CD4-positive, alpha-beta T cell (primary cell): ENCODE data around the gene VSNL1. TPM values are rescaled to one million over a fixed set of nuclear protein-coding genes. Genes with fewer than 3 reads are reported as not detected.

ENCODE experiments used
- ATAC-seq: fragments of 200-7000 bp; cut with Tn5 transposase; one replicate; pipeline ENCODE4 v1.10.0; 2022; ENCODE audit warnings: mild to moderate bottlenecking; ENCODE audit not compliant: poor library complexity
- CTCF ChIA-PET: fragments of 350-600 bp; sonication (Branson Sonifier 250); formaldehyde crosslinking; loops from one replicate; lab custom pipeline; 2021; ENCODE audit warnings: antibody characterized with exemption, inconsistent platforms; lab: Charles Lee
- POLR2A ChIA-PET: fragments of 350-600 bp; sonication (Branson Sonifier 250); formaldehyde crosslinking; loops from one replicate; lab custom pipeline; 2021; ENCODE audit warnings: antibody characterized with exemption, inconsistent platforms; lab: Charles Lee
- DNase-seq, 14 experiments: peaks; one replicate each; pipeline ENCODE4 v3.0.0-alpha.2; 2013 to 2020; ENCODE audit warnings: mixed read lengths in 2 of 14
- H3K27ac ChIP-seq, 2 donors: one replicate each; pipeline versions ENCODE4 v1.5.1 to v1.7.0; 2013; ENCODE audit warnings: low read length in 2 of 2, low read depth in 1 of 2, mild to moderate bottlenecking in 1 of 2
- H3K27me3 ChIP-seq, 2 experiments: 1 replicate in 1 of 2; 2 replicates in 1 of 2; pipeline versions ENCODE4 v1.6.1 to v1.7.0; 2013; ENCODE audit warnings: low read length in 2 of 2, control low read depth in 1 of 2, mild to moderate bottlenecking in 1 of 2, moderate library complexity in 1 of 2; ENCODE audit not compliant: insufficient read depth in 2 of 2, control insufficient read depth in 1 of 2
- H3K36me3 ChIP-seq: one replicate; pipeline ENCODE4 v1.6.1; 2013; ENCODE audit warnings: low read length, control low read depth; ENCODE audit not compliant: insufficient read depth
- H3K4me1 ChIP-seq: one replicate; pipeline ENCODE4 v1.6.1; 2013; ENCODE audit warnings: low read length, control low read depth; ENCODE audit not compliant: insufficient read depth
- H3K4me3 ChIP-seq: one replicate; pipeline ENCODE4 v1.5.1; 2013; ENCODE audit warnings: mild to moderate bottlenecking, low read length, moderate library complexity
- H3K9me3 ChIP-seq, 2 experiments: 1 replicate in 1 of 2; 2 replicates in 1 of 2; pipeline versions ENCODE4 v1.6.1 to v1.7.0; 2013; ENCODE audit warnings: low read length in 2 of 2, mild to moderate bottlenecking in 2 of 2, control low read depth in 1 of 2, moderate library complexity in 1 of 2; ENCODE audit not compliant: control insufficient read depth in 1 of 2, insufficient read depth in 1 of 2
- H3K27ac Mint-ChIP-seq: one replicate; pipeline ENCODE4 v1.8.0; 2020; ENCODE audit warnings: mixed read lengths
- H3K27me3 Mint-ChIP-seq: one replicate; pipeline ENCODE4 v1.8.0; 2021; ENCODE audit warnings: mixed read lengths
- H3K36me3 Mint-ChIP-seq: one replicate; pipeline ENCODE4 v1.8.0; 2021; ENCODE audit warnings: low read depth, mixed read lengths
- H3K4me1 Mint-ChIP-seq: one replicate; pipeline ENCODE4 v1.8.0; 2021; ENCODE audit warnings: low read depth, mixed read lengths
- H3K4me3 Mint-ChIP-seq: one replicate; pipeline ENCODE4 v1.8.0; 2020; ENCODE audit warnings: mild to moderate bottlenecking, mixed read lengths
- H3K9me3 Mint-ChIP-seq: one replicate; pipeline ENCODE4 v1.8.0; 2020; ENCODE audit warnings: mixed read lengths
- intact Hi-C, 2 experiments: fragments of 100-400 bp; cut with DNase I in 1 of 2; cut with micrococcal nuclease in 1 of 2; formaldehyde crosslinking; loops; one replicate each; pipeline versions ENCODE4 v1.15.1 to v1.9.0; 2023 to 2025; cut with DNase I, micrococcal nuclease
- total RNA-seq, 174 experiments: library from RNA in 2 of 174; stranded (reverse) in 2 of 174; gene quantifications; one replicate each; pipeline ENCODE4 v1.2.3 and lab custom pipeline; 2021 to 2026
- TF ChIP-seq, protein P1 (sequence below): fragments of 200-600 bp; IDR thresholded peaks from one replicate; pipeline ENCODE4 v1.8.0; 2022; ENCODE audit warnings: antibody characterized with exemption, mild to moderate bottlenecking

The VSNL1 gene
- total RNA-seq, 2 experiments from 2014 or later = not detected

GRCh38 chr2:17680119-17680518 lies 139.6 kb downstream of the VSNL1 start:
- Mint-ChIP-seq H3K4me3 (no peak overlapping the region), H3K27ac (no peak overlapping the region), H3K27me3 (no peaks in the 10 kb centered on the region), H3K4me1 (no peaks in the 10 kb centered on the region), H3K9me3 (no peaks in the 10 kb centered on the region), H3K36me3 (peaks cover 77% of the 10 kb centered on the region)
- H3K9me3 ChIP-seq = no peaks in the 10 kb centered on the region
- intact Hi-C loops = no loop called here
- H3K27me3 ChIP-seq = no peaks in the 10 kb centered on the region
- ATAC-seq = no peak
- no peak for DNase-seq
- H3K4me3 ChIP-seq = no peak overlapping the region
- ChIA-PET POLR2A (no interaction called here), CTCF (interaction anchor here (1.2 kb wide), 1 partner anchor 9 kb away, joined by 4 read pairs; no protein-coding TSS in a partner anchor)
- H3K27ac ChIP-seq = no peak overlapping the region
- peaks cover 12% of the 10 kb centered on the region for H3K36me3 ChIP-seq
- H3K4me1 ChIP-seq = no peaks in the 10 kb centered on the region
- TF ChIP-seq, protein P1, sequence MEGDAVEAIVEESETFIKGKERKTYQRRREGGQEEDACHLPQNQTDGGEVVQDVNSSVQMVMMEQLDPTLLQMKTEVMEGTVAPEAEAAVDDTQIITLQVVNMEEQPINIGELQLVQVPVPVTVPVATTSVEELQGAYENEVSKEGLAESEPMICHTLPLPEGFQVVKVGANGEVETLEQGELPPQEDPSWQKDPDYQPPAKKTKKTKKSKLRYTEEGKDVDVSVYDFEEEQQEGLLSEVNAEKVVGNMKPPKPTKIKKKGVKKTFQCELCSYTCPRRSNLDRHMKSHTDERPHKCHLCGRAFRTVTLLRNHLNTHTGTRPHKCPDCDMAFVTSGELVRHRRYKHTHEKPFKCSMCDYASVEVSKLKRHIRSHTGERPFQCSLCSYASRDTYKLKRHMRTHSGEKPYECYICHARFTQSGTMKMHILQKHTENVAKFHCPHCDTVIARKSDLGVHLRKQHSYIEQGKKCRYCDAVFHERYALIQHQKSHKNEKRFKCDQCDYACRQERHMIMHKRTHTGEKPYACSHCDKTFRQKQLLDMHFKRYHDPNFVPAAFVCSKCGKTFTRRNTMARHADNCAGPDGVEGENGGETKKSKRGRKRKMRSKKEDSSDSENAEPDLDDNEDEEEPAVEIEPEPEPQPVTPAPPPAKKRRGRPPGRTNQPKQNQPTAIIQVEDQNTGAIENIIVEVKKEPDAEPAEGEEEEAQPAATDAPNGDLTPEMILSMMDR = no peak

GRCh38 chr2:17682098-17682857 lies 141.8 kb downstream of the VSNL1 start:
- H3K9me3 ChIP-seq = no peaks in the 10 kb centered on the region
- Mint-ChIP-seq H3K27me3 (no peaks in the 10 kb centered on the region), H3K9me3 (no peaks in the 10 kb centered on the region), H3K4me3 (no peak overlapping the region), H3K27ac (no peak overlapping the region), H3K4me1 (no peaks in the 10 kb centered on the region), H3K36me3 (peaks cover 87% of the 10 kb centered on the region)
- no peaks in the 10 kb centered on the region for H3K27me3 ChIP-seq
- H3K4me3 ChIP-seq = no peak overlapping the region
- ATAC-seq (no peak), DNase-seq (no peak)
- peaks cover 23% of the 10 kb centered on the region for H3K36me3 ChIP-seq
- no peak overlapping the region for H3K27ac ChIP-seq
- ChIA-PET CTCF (interaction anchor here (1.3 kb wide), 1 partner anchor 9 kb away, joined by 3 read pairs; no protein-coding TSS in a partner anchor), POLR2A (no interaction called here)
- TF ChIP-seq, protein P1 = no peak
- intact Hi-C loops = no loop called here
- no peaks in the 10 kb centered on the region for H3K4me1 ChIP-seq

- ChIA-PET POLR2A (no interaction called here), CTCF (no interaction called here)
- intact Hi-C loops = no loop called here
- H3K4me3 Mint-ChIP-seq = no peak overlapping the region
- Histone ChIP-seq H3K27me3 (no peaks in the 10 kb centered on the region), H3K4me3 (no peak overlapping the region), H3K4me1 (no peaks in the 10 kb centered on the region), H3K27ac (no peak overlapping the region), H3K9me3 (no peaks in the 10 kb centered on the region), H3K36me3 (peaks cover 29% of the 10 kb centered on the region)
- H3K36me3 Mint-ChIP-seq = peaks cover 87% of the 10 kb centered on the region
- no peaks in the 10 kb centered on the region for H3K27me3 Mint-ChIP-seq
- no peaks in the 10 kb centered on the region for H3K4me1 Mint-ChIP-seq
- ATAC-seq (no peak), DNase-seq (no peak)
- no peak overlapping the region for H3K27ac Mint-ChIP-seq
- TF ChIP-seq, protein P1 = no peak
- no peaks in the 10 kb centered on the region for H3K9me3 Mint-ChIP-seq
Observed at GRCh38 chr2:17683981-17684380, 143.5 kb downstream of the VSNL1 start.
